NCI-H69 (cell line): ENCODE data around the gene PKP4.

ENCODE experiments used
- DNase-seq: peaks from one replicate; lab custom pipeline; 2025; lab: John Stamatoyannopoulos, UW

The PKP4 gene

GRCh38 chr2:158649846-158650245 is 193.1 kb downstream of the PKP4 start:
- DNase-seq: no peak

- DNase-seq: peak; percentile 48
These were observed 194.1 kb downstream of the PKP4 start for GRCh38 chr2:158650646-158651357.

DNA sequence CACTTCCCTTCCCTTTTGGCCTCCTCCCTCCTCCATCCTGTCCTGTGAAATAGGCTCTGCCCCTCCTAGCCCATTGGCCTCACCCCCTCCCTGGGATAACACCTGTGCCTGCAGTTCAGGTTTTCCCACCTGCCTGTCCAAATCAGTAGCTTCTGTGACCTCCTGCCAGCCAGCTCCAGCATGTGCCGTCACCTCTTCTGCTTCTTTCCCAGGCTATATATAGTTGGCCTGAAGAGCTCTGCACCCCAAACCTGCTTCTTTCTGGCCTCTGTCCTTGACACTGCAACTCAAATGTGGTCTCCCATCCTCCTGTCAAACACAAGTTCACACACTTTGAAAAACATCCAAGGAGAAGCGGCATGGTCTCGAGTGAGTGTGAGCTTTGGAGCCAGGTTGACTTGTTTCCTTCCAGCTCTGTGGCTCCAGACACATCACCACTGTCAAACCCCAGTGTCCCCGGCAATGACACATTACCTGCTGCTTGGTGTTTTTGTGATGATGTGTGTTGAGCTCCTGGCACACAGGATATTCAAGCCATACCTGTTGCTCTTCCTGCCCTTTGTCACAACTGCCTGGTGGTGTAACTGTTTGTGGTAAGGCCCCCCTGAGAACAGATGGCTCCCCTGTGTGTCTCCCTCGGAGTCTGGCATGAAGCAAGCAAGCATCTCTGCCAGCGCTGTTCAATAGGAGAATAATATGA is 194.8 kb downstream of the PKP4 start:
- DNase-seq: no peak

DNA sequence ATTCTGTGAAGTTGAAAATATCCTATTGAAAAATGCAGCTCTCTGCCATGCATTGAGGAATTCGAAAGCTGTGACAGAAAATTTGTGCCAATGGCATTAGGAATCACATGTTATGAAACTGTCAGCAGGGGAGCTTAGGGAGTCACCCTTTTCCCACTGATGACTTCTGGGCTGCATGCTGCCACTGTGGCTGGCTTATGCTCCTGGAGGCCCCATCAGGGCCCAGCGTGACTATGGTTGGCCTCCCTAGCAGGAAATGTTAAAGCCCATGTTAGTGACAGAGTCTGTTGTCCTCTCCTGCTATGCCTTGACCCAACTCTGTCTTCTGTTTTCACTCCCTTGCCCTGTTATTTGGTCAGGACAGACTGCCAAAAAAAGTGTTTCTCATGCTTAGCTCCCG is 198.9 kb downstream of the PKP4 start:
- DNase-seq: no peak

DNA sequence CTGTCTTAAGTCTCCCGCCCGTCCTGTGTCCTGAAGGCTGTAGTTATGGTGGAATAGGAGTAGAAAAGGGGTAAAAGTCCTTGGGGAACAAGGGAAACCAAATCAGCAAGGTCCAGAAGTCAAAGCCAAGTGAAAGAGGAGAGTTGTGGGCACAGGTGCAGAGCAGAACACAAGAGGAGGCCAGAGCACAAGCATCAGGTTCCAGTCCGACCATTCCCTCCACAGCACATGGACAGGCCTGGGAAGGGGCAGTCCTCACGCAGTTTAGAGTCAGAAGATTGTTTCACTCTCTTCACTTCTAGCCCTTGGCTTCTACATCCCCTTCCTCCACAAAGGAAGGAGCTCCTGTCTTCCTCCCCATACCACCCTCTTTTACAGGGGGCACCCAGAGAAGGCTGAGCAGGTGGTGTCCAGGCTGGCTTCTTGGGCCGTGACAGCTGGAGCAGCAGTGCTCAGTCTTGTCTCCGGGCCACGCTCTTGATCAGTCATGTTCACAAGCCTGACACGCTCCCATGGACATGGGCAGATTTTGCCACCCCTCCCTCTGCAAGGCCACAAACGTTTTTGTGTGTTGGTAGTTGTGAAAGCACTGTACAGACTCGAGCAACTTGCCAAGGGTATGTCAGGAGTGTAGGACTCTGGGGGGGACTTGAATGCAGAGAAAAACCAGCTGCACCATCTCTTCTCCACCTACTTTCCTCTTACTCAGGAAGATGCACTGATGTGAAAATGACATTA is 199.9 kb downstream of the PKP4 start:
- no peak for DNase-seq

DNA sequence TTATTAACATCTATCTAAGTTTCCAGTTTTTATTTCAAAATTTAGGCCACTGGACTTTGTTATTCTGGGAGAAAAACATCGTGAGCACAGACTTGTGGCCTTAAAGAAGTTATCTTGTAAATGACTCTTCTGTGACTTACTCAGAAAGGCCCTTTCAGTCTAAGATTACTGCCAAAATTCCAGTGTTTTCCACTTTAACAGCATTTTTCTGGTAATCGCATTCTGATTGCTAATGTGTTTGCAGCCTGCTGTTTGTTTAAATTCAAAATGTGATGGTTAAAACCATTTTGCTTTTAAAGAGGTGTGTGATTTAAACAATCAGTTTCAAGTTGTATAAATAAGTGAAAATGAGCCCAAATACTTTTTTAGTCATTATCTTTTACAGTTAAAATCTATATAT is 201.6 kb downstream of the PKP4 start:
- no peak for DNase-seq

DNA sequence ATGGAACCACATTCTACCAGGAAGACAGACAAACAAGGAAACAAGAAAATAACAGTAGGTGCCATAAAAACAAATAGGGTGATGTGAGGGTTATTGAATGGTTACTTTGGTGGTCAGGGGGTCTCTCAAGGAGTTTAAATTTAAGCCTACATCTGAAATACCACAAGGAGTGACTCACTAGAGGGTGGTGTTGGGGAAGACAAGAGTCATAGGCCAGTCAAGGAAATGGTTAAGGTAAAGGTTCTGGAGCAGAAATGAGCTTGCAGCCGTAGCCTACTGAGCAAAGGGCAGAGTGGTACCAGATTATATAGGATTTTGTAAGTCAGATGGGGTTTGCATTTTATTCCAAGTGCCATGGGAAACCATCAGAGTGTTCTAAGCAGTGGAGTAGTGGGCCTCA is 202.7 kb downstream of the PKP4 start:
- no peak for DNase-seq

DNA sequence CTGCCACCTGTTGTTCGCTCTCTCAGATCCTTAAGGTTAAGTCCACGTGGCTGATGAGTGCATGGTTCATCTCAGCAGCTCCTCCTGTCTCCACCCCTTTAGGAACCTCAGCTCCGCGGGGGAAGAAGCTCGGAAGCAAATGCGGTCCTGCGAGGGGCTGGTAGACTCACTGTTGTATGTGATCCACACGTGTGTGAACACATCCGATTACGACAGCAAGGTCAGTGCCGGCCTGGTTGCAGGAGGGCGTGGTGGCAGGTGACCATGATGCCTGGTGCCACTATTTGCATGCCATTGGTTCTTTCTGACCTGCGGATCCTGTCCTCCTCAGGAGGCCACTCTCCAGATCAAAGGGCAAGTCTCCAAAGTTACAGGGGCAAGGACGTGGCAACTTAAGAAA is 204.5 kb downstream of the PKP4 start:
- no peak for DNase-seq

DNA sequence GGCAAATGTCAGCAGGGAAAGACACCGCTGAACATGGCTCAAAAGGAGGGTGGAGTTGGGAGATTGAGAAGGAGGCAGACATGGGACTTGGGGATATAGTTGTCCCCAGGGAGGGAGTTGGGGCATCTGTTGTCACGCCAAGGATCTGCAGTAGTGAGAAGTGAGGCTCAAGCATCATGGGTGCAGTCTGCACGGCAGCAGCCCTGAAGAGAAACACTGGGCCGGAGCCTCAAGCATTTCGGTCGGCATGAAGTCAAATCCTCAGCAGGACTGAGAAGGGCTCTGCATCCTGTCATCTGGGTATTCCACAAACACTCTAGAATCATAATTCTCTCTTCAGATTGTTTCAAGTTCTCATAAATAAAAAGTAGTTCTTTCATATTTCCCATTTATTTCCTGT is 205.7 kb downstream of the PKP4 start:
- no peak for DNase-seq

DNA sequence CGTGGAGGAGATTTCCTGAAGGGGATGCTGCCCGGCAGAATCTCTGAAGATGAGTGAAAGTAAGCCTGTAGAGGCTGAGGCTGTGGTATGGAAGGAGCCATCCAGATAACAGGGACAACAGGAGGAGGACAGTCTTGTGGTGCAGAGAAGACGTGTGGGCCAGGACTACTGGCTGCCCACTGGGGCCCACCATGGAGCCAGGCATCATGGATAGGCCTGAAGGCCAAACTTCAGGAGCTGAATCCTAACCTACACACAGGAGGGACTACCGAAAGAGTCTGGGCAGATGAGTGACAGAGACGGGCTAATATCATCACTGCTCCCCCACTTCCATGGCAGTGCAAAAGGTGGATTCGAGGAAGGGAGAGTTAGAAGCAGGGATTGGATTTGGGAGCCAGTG is 207.0 kb downstream of the PKP4 start:
- no peak for DNase-seq

DNA sequence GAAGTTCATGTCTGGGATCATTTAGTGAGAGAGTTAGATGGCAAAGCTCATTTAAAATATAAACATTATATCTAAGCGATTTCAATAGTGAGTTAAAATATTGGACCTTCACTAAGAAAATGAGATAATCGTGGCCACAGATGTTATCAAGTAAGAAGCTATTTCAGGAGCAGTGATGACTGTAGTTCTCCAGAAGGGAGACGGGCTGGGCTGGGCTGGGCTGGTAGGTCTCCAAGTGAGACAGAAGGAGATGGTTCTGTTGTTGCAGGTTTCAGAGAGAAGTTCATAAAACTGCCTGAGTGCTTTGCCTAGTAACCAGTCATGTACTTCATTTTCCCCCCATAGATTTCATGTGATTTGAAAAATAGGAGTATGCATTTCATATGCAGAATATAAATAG is 208.2 kb downstream of the PKP4 start:
- DNase-seq: no peak

DNA sequence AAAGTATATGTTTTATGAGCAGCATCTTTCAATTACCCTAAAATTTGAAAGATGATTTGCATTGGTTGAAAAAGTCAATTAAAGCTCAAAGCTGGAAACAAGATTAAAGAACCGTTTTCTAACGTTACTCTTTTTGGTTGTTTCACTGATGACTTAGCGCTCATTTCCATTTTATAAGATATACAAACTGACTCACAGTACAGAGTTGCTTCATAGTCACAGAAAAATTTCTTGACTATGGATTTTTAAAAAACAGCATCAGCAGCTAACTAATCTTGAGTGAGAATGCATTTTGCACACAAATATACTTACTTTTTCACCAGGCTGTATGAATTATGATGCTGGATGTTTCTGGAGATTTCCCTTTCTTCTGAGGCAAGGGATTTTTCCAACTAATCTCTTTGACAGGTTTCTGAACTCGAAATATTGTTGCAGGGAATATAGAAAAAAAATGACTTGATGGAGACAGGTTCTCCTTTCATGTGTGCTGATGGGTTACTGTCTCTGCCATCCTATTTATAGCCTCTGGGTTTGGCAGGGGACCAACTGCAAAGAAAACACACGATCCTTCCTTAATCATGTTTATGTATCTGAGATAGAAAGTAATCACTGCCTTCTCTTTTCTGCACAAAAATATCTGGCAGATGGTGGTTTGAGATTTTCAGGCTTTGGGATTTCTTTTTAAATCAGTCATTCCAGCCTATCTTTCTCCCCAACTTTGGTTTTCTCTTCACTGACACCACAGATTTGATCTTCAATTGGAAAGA is 209.0 kb downstream of the PKP4 start:
- peak; percentile 39 for DNase-seq

DNA sequence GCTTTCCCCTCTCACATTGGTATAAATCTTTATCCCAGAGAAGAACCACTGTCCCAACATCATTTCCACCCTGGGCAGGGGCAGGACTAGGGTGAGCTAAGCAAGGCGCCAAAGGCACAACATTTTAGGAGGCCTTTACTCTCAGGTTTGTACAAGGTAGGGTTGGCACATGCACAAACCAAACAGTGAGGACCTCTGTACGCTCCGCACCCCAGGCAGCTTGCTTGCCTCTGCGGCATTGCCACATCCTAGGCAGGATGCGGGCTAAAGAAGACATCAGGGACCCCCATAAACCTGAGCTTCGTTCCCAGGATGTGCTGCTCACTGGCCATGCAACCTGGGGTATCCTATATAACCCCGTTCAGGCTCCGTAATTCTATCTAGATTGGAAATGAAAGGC is 210.2 kb downstream of the PKP4 start:
- DNase-seq: no peak

DNA sequence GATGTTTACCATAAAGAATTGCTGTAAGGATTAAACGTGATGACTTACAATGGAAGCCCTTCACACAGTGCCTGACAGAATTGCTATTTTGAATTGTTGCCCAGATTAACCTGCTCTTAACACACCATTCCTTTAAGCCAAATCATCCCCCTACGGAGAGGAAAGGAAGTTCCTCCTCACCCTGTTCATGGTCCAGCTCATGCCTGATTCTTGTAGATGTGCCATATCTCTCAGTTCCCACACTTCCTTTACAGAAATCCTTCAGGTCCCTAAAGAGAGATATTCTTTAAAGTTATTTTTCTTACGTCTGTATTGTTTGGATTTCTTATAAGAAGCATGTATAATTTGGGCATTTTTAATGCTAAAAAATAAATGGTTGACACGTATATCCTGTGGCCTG is 210.8 kb downstream of the PKP4 start:
- DNase-seq: no peak

- DNase-seq: no peak
These were observed 211.4 kb downstream of the PKP4 start for GRCh38 chr2:158668001-158668765.

GRCh38 chr2:158670292-158670691 is 213.5 kb downstream of the PKP4 start:
- no peak for DNase-seq

DNA sequence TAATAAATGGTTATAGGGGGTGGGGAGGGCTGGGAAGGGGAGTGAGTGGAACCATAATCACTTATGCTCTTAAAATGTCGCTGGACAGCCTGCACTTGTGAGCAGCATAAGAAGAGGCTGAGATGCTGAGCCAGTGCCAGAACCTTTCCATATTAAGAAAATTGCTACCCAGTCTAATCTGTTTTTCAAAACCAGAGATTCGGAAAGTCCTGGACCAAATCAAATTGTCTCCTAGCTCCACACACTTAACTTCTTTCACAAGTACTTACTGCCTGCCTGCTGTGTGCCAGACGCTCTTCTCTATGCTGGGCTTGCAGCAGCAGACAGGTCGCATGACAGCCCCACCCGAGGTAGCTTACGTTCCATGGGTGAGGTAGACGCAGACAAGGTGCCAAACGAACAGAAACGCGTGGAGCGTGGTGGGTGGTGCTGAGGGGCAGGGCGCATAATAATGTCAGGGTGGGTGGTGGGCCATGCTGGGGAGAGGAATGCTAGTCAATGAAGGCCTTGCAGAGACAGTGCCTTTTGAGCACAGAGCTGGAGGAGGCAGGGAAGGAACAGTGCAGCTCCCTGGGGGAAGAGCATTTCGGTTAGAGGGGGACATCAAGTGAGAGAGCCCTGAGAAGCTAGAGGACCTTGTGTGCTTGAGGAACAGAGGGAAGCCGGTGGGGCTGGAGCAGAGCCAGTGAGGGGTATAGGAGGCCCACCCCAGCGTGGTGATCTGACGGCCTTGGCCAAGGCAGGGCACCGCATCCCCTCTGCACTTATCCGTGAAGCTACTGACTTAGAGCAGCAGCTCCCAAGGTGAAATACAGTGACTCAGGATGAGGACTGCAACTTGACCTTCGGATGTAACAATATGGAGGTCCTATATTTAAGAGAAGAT is 214.9 kb downstream of the PKP4 start:
- no peak for DNase-seq

DNA sequence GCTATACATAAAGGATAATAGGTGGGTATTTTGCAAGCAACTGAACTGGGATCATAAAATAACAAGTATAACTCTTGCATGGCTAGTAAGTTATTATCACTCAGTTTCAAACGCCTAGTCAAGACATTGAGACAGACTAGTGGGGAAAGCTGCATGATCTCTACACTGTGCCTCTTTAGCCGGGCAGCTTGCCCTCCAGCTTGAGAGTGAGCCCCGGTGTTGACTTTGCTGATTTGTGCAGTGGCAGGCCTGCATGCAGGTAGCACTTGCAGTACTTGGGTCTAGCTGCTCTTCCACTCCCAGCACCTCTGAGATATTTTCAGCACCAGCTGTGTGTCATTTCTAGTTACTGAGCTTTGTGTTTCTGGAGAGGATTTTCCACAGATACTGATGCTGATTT is 219.5 kb downstream of the PKP4 start:
- DNase-seq: no peak

DNA sequence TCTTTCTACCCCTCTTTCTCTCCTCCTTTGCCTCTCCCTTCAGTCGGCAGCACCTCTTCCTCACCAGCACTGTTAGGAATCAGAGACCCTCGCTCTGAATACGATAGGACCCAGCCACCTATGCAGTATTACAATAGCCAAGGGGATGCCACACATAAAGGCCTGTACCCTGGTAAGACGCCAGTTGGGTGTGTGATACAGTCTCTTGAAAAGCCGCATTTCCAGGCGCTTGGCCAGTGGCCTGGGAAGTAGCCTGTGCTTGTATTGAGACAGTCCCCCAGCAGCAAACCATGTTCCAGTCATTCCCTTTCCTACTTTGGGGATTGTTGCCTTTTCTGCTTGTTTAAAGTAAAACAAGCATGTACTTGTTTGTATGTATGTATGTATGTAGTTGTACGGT is 219.9 kb downstream of the PKP4 start:
- no peak for DNase-seq

DNA sequence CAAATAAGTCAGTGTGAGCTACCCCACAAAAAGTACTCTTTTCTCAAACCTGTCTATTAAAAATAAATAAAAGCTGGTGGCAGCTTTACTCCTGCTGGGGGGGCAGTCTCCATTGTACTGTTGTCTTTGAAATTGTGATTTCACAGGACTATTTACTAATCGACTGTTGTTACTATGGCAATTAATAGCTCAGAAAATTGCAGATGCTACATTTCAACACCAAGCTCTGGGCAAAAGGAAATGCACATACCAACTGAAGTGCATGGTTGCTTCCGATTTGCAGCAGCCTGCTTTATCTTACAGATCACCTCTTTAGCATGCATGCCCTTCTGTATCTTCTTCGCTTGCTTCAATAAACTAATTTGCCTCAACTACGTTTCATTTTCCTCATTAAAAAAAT is 220.8 kb downstream of the PKP4 start:
- peak; percentile 2 for DNase-seq

GRCh38 chr2:158681816-158682215 is 225.1 kb downstream of the PKP4 start:
- DNase-seq: no peak
